Nephron progenitor cell (in vitro differentiated cells): ENCODE measurements around the gene SNRNP40.

Experiments used
- DNase-seq: peaks from one replicate; pipeline ENCODE4 v3.0.0; 2021
- H3K27ac Mint-ChIP-seq: 2 replicates; pipeline ENCODE4 v1.8.0; 2021; ENCODE audit warnings: mild to moderate bottlenecking, moderate library complexity, mixed read lengths
- H3K27me3 Mint-ChIP-seq: 2 replicates; pipeline ENCODE4 v1.8.0; 2021; ENCODE audit warnings: mild to moderate bottlenecking, low read depth, mixed read lengths; ENCODE audit not compliant: poor library complexity
- H3K36me3 Mint-ChIP-seq: 2 replicates; pipeline ENCODE4 v1.8.0; 2021; ENCODE audit warnings: low read depth, mixed read lengths
- H3K4me1 Mint-ChIP-seq: 2 replicates; pipeline ENCODE4 v1.8.0; 2021; ENCODE audit warnings: mixed read lengths
- H3K4me3 Mint-ChIP-seq: 2 replicates; pipeline ENCODE4 v1.8.0; 2021; ENCODE audit warnings: mild to moderate bottlenecking, moderate library complexity, mixed read lengths
- H3K9me3 Mint-ChIP-seq: 2 replicates; pipeline ENCODE4 v1.8.0; 2021; ENCODE audit warnings: mild to moderate bottlenecking, moderate library complexity, mixed read lengths
- TF ChIP-seq, protein P1 (sequence below): fragments of 200-600 bp; sonication (generic); IDR thresholded peaks from 2 replicates; pipeline ENCODE4 v1.5.0; 2021; ENCODE audit warnings: antibody characterized with exemption

Gene SNRNP40

DNA sequence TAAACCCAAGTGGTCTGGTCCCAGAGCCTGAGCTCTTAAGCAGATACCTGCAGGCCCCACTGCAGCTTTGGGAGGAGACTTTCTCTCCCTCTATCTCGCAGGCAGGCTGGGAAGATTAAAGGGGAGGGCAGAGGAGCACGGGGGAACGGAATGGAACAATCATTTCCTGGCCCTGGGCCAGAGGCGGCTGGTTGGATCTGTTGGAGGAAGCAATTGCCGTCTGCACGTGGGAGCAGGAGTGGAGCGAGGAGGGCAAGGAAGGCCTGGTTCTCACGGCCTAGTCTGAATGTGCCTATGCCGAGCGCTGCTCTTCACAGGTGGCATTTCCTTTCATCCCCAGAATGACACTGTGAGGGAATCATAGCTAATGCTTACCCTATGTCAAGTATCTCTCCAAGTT is 80.6 kb downstream of the SNRNP40 start:
- Mint-ChIP-seq H3K27ac (peak overlapping the region; percentile 9), H3K4me3 (no peak overlapping the region), H3K36me3 (no peaks in the 10 kb centered on the region), H3K4me1 (peaks cover 48% of the 10 kb centered on the region), H3K9me3 (no peaks in the 10 kb centered on the region), H3K27me3 (peaks cover 3% of the 10 kb centered on the region)
- TF ChIP-seq, protein P1, sequence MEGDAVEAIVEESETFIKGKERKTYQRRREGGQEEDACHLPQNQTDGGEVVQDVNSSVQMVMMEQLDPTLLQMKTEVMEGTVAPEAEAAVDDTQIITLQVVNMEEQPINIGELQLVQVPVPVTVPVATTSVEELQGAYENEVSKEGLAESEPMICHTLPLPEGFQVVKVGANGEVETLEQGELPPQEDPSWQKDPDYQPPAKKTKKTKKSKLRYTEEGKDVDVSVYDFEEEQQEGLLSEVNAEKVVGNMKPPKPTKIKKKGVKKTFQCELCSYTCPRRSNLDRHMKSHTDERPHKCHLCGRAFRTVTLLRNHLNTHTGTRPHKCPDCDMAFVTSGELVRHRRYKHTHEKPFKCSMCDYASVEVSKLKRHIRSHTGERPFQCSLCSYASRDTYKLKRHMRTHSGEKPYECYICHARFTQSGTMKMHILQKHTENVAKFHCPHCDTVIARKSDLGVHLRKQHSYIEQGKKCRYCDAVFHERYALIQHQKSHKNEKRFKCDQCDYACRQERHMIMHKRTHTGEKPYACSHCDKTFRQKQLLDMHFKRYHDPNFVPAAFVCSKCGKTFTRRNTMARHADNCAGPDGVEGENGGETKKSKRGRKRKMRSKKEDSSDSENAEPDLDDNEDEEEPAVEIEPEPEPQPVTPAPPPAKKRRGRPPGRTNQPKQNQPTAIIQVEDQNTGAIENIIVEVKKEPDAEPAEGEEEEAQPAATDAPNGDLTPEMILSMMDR: no peak
- DNase-seq: no peak

GRCh38 chr1:31215065-31215570 is 81.5 kb downstream of the SNRNP40 start:
- TF ChIP-seq, protein P1: no peak
- no peaks in the 10 kb centered on the region for H3K36me3 Mint-ChIP-seq
- H3K27me3 Mint-ChIP-seq: peaks cover 3% of the 10 kb centered on the region
- no peaks in the 10 kb centered on the region for H3K9me3 Mint-ChIP-seq
- H3K4me3 Mint-ChIP-seq: no peak overlapping the region
- DNase-seq: no peak
- H3K27ac Mint-ChIP-seq: no peak overlapping the region
- H3K4me1 Mint-ChIP-seq: peaks cover 43% of the 10 kb centered on the region

DNA sequence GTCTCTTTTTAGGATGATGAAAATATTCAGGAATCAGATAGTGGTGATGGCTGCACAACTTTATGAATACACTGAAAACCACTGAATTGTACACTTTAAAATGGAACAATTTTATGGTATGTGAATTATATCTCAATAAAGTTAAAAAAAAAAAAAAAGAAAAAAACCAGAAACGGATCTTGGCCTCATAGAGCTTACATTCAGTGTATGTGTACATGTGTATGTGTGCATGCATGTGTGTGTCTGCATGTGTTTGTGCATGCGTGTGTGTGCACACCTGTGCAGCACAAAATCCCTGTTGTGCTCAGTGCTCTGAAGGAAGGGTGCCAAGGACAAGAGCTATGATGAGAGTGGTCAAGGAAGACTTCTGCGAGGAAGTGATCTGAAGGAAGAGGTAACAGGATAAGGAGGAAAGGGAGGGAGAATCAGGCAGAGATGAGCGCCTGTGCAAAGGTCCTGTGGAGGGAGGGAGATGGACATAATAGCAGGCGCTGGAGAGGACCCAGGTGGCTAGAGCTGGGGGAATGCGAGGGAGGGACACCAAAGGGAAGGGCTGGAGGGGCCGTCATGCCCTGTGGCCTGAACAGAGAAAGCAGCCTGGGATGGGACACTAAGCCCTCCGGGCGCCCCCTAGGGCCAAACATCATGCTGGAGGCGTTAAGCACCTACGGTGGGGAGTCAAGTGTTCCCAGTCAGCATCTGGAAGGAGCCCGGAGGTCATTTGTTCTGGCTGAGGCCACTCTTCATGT is 82.1 kb downstream of the SNRNP40 start:
- Mint-ChIP-seq H3K27ac (no peak overlapping the region), H3K36me3 (no peaks in the 10 kb centered on the region), H3K4me3 (no peak overlapping the region), H3K27me3 (peaks cover 3% of the 10 kb centered on the region), H3K4me1 (peaks cover 49% of the 10 kb centered on the region), H3K9me3 (no peaks in the 10 kb centered on the region)
- peak; percentile 27 for DNase-seq
- TF ChIP-seq, protein P1: no peak
